ENCODE results near the gene SLC2A1. TPM values are rescaled to one million over a fixed set of nuclear protein-coding genes. Genes with fewer than 3 reads are reported as not detected.

SLC2A1 gene
- total RNA-seq, 1 experiment from 2014 or later, result 327 TPM

- ChIA-PET CTCF (no interaction called here), POLR2A (ENCODE audit: unreplicated experiment) (no interaction called here)
- H3K27me3 ChIP-seq (ENCODE audit: insufficient read depth, low read depth), result no peaks in the 10 kb centered on the region
- H3K79me2 ChIP-seq (ENCODE audit: low read depth), result peaks cover 21% of the 10 kb centered on the region
- TF ChIP-seq CTCF (conservative IDR thresholded peaks at IDR 0.05) (no peak), EZH2 (IDR thresholded peaks at IDR 0.05; ENCODE audit: low read depth) (no peak)
- H3F3A ChIP-seq (ENCODE audit: insufficient read depth, low read depth), result peaks cover 46% of the 10 kb centered on the region
- DNase-seq, result no peak
- H3K9me3 ChIP-seq (ENCODE audit: insufficient read depth, low read depth), result no peaks in the 10 kb centered on the region
- H4K20me1 ChIP-seq (ENCODE audit: insufficient read depth), result no peaks in the 10 kb centered on the region
- intact Hi-C loops (cut with micrococcal nuclease; ENCODE audit: unreplicated experiment), result no loop called here
- no peak overlapping the region for H3K4me2 ChIP-seq
- H3K27ac ChIP-seq, result no peak overlapping the region
- BruUV-seq (replicated peaks), result no TSS peak
- H3K9me2 ChIP-seq (ENCODE audit: insufficient read depth), result no peaks in the 10 kb centered on the region
- H2AFZ ChIP-seq, result no peak overlapping the region
- peaks cover 33% of the 10 kb centered on the region for H3K4me1 ChIP-seq (replicated peaks; ENCODE audit: insufficient read depth)
- no peak overlapping the region for H3K4me3 ChIP-seq
- peaks cover 18% of the 10 kb centered on the region; the same call in 1 of the 2 replicates for H3K36me3 ChIP-seq (ENCODE audit: low read depth)
Measured at GRCh38 chr1:42927274-42927841, 31.3 kb downstream of the SLC2A1 start.

GRCh38 chr1:42926879-42927242 is 31.8 kb downstream of the SLC2A1 start:
- Histone ChIP-seq H4K20me1 (ENCODE audit: insufficient read depth) (no peaks in the 10 kb centered on the region), H3K27me3 (ENCODE audit: insufficient read depth, low read depth) (no peaks in the 10 kb centered on the region), H3K4me1 (replicated peaks; ENCODE audit: insufficient read depth) (peaks cover 29% of the 10 kb centered on the region), H2AFZ (no peak overlapping the region), H3K9me3 (ENCODE audit: insufficient read depth, low read depth) (no peaks in the 10 kb centered on the region), H3K4me3 (no peak overlapping the region), H3K36me3 (ENCODE audit: low read depth) (peaks cover 18% of the 10 kb centered on the region; the same call in 1 of the 2 replicates), H3K9me2 (ENCODE audit: insufficient read depth) (no peaks in the 10 kb centered on the region), H3K79me2 (ENCODE audit: low read depth) (peaks cover 20% of the 10 kb centered on the region; the same call in 1 of the 2 replicates), H3K4me2 (no peak overlapping the region), H3K27ac (no peak overlapping the region), H3F3A (ENCODE audit: insufficient read depth, low read depth) (peaks cover 44% of the 10 kb centered on the region)
- ChIA-PET POLR2A (ENCODE audit: unreplicated experiment) (no interaction called here), CTCF (no interaction called here)
- BruUV-seq (replicated peaks), result TSS peak; percentile 0
- DNase-seq, result no peak
- intact Hi-C loops (cut with micrococcal nuclease; ENCODE audit: unreplicated experiment), result no loop called here
- TF ChIP-seq EZH2 (IDR thresholded peaks at IDR 0.05; ENCODE audit: low read depth), result no peak
- TF ChIP-seq CTCF (conservative IDR thresholded peaks at IDR 0.05), result no peak

DNA sequence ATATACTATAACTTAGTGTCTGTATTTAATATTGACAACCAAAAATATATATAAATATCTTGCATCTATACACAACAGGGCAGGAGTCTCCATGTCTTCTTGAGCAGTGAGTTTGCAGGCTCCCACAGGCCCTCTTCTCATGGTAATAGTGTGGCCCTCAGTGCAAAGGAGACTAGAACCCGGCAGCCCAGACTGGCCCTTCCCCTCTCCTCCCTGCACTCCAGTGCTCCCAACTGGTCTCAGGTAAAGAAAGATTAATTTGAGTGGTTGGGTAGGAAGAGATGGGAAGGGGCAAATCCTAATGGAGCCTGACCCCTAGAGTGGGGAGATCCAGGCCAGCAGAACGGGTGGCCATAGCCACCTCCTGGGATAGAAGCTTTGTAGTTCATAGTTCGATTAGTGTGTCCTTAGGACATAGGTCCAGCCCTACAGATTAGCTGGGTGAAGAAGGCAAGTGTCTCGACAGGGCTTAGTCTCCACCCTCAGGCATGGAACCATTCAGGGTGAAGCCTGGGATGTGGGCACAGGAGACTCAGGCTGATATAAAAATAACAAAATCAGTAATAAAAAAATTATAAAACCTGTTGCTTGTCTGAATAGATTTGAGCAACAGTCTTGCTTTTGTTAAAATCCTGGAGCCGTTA is 32.3 kb downstream of the SLC2A1 start:
- peaks cover 24% of the 10 kb centered on the region for H3K4me1 ChIP-seq (replicated peaks; ENCODE audit: insufficient read depth)
- intact Hi-C loops (cut with micrococcal nuclease; ENCODE audit: unreplicated experiment), result no loop called here
- ChIA-PET POLR2A (ENCODE audit: unreplicated experiment) (no interaction called here), CTCF (no interaction called here)
- H3K9me3 ChIP-seq (ENCODE audit: insufficient read depth, low read depth), result no peaks in the 10 kb centered on the region
- no peak overlapping the region for H3K4me3 ChIP-seq
- H3F3A ChIP-seq (ENCODE audit: insufficient read depth, low read depth), result peaks cover 41% of the 10 kb centered on the region
- H3K4me2 ChIP-seq, result no peak overlapping the region
- H3K9me2 ChIP-seq (ENCODE audit: insufficient read depth), result no peaks in the 10 kb centered on the region
- no peaks in the 10 kb centered on the region for H4K20me1 ChIP-seq (ENCODE audit: insufficient read depth)
- H3K36me3 ChIP-seq (ENCODE audit: low read depth), result peaks cover 18% of the 10 kb centered on the region; the same call in 1 of the 2 replicates
- H2AFZ ChIP-seq, result no peak overlapping the region
- peaks cover 17% of the 10 kb centered on the region; the same call in 1 of the 2 replicates for H3K79me2 ChIP-seq (ENCODE audit: low read depth)
- no peak for DNase-seq
- no peak overlapping the region for H3K27ac ChIP-seq
- BruUV-seq (replicated peaks), result no TSS peak
- no peaks in the 10 kb centered on the region for H3K27me3 ChIP-seq (ENCODE audit: insufficient read depth, low read depth)
- TF ChIP-seq CTCF (conservative IDR thresholded peaks at IDR 0.05), result no peak
- TF ChIP-seq EZH2 (IDR thresholded peaks at IDR 0.05; ENCODE audit: low read depth), result no peak

All from PC-9 (cell line).